ENCODE results near the gene EFNA1.

- TF ChIP-seq CTCF (IDR thresholded peaks at IDR 0.05) = no peak
- peak; percentile 60 for TF ChIP-seq POLR2A (IDR thresholded peaks at IDR 0.05)
These were observed 22.1 kb upstream of the EFNA1 start for GRCh38 chr1:155105604-155106011.

Measured in right lobe of liver (tissue), 4 donors.